DMS 273 (cell line): ENCODE data around the gene ZBTB49.
"Not testable (repeated sequence)": the region's sequence is repeated elsewhere in the genome, so short reads cannot be mapped to it uniquely, and the experiment has no call there.

Source experiments
- DNase-seq: peaks from one replicate; lab custom pipeline; 2025; ENCODE audit not compliant: unreplicated experiment; lab: John Stamatoyannopoulos, UW

The ZBTB49 gene

GRCh38 chr4:4289941-4290850 is at the start of gene ZBTB49, which contains the start of gene LYAR:
ZBTB49 (plus strand) TSS chr4:4290251; CDS start chr4:4299946, 9,695 bp downstream.
LYAR (minus strand) TSS chr4:4290154; CDS start chr4:4283742, 6,412 bp downstream.
- DNase-seq, result peak; percentile 92

GRCh38 chr4:4245172-4245571 is 44.9 kb upstream of the ZBTB49 start:
- DNase-seq, result no peak

- DNase-seq, result no peak
These were observed 42.4 kb upstream of the ZBTB49 start for GRCh38 chr4:4247696-4248028.

- DNase-seq, result peak; percentile 94
These were observed 41.8 kb upstream of the ZBTB49 start, which contains the start of gene TMEM128 for GRCh38 chr4:4248029-4248884. TMEM128 (minus strand) TSS chr4:4248223; CDS start chr4:4248202, 21 bp downstream.

- no peak for DNase-seq
These were observed 41.2 kb upstream of the ZBTB49 start for GRCh38 chr4:4248885-4249203.

GRCh38 chr4:4249342-4249741 is 40.7 kb upstream of the ZBTB49 start:
- not testable (repeated sequence) for DNase-seq

GRCh38 chr4:4249866-4250265 is 40.2 kb upstream of the ZBTB49 start:
- no peak for DNase-seq

- DNase-seq, result no peak
These were observed 35.9 kb upstream of the ZBTB49 start for GRCh38 chr4:4254199-4254598.

- no peak for DNase-seq
These were observed 35.4 kb upstream of the ZBTB49 start for GRCh38 chr4:4254666-4255065.

- no peak for DNase-seq
These were observed 33.3 kb upstream of the ZBTB49 start for GRCh38 chr4:4256799-4257198.

GRCh38 chr4:4257705-4258104 is 32.3 kb upstream of the ZBTB49 start:
- DNase-seq, result not testable (repeated sequence)

- no peak for DNase-seq
These were observed 30.5 kb upstream of the ZBTB49 start for GRCh38 chr4:4259484-4260100.

- DNase-seq, result peak; percentile 69
These were observed 29.8 kb upstream of the ZBTB49 start for GRCh38 chr4:4260185-4260751.

- DNase-seq, result no peak
These were observed 22.1 kb upstream of the ZBTB49 start for GRCh38 chr4:4267981-4268380.

GRCh38 chr4:4268776-4269175 is 21.3 kb upstream of the ZBTB49 start:
- DNase-seq, result no peak

- no peak for DNase-seq
These were observed 20.7 kb upstream of the ZBTB49 start for GRCh38 chr4:4269331-4269731.

GRCh38 chr4:4269856-4270255 is 20.2 kb upstream of the ZBTB49 start:
- DNase-seq, result no peak

GRCh38 chr4:4270529-4270928 is 19.5 kb upstream of the ZBTB49 start:
- DNase-seq, result no peak

GRCh38 chr4:4271912-4272311 is 18.1 kb upstream of the ZBTB49 start:
- no peak for DNase-seq

GRCh38 chr4:4274226-4274625 is 15.8 kb upstream of the ZBTB49 start:
- DNase-seq, result no peak

GRCh38 chr4:4277531-4277930 is 12.5 kb upstream of the ZBTB49 start:
- no peak for DNase-seq
